ENCODE results near the gene NBPF20.
"Not testable (repeated sequence)": the region's sequence is repeated elsewhere in the genome, so short reads cannot be mapped to it uniquely, and the experiment has no call there.

DNA sequence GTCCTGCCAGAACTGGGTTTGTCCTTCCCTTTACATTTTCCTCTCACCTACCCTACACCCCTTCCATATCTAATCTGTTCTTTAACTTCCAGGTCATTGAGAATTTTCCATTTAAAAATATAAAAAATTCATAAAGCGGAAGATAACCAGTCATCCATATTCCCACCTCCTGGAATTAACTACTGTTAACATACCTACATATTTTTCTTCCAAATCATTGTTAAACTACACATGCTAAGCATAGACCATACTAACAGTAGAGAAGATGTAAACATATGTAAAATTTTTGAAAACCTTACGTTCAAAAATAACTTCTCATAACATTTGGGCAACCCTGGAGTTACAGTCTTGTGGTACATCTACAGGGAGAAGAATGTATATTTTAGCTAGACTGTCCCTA is 38.6 kb upstream of the NBPF20 start:
- TF ChIP-seq, protein P1, sequence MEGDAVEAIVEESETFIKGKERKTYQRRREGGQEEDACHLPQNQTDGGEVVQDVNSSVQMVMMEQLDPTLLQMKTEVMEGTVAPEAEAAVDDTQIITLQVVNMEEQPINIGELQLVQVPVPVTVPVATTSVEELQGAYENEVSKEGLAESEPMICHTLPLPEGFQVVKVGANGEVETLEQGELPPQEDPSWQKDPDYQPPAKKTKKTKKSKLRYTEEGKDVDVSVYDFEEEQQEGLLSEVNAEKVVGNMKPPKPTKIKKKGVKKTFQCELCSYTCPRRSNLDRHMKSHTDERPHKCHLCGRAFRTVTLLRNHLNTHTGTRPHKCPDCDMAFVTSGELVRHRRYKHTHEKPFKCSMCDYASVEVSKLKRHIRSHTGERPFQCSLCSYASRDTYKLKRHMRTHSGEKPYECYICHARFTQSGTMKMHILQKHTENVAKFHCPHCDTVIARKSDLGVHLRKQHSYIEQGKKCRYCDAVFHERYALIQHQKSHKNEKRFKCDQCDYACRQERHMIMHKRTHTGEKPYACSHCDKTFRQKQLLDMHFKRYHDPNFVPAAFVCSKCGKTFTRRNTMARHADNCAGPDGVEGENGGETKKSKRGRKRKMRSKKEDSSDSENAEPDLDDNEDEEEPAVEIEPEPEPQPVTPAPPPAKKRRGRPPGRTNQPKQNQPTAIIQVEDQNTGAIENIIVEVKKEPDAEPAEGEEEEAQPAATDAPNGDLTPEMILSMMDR (IDR thresholded peaks at IDR 0.05; ENCODE audit: insufficient read depth, low read depth, low read length) = not testable (repeated sequence)
- TF ChIP-seq EZH2 (IDR thresholded peaks at IDR 0.05; ENCODE audit: insufficient read depth, low read length) = not testable (repeated sequence)
